Aortic smooth muscle cell (primary cell): ENCODE data around the gene PAX1. TPM values are rescaled to one million over a fixed set of nuclear protein-coding genes. Genes with fewer than 3 reads are reported as not detected.

Experiments
- total RNA-seq: library from RNA; depleted of rRNA; stranded (reverse); fragments of >200 nt; gene quantifications from 2 replicates; pipeline ENCODE4 v1.2.3, GENCODE V29; 2014

Gene PAX1
- total RNA-seq: not detected in 2 replicates

GRCh38 chr20:21705575-21706260, at the start of gene PAX1:
TSS of gene PAX1 (plus strand) at chr20:21705664. CDS start at chr20:21705713, 49 bp downstream.

Other genes with a start within 250 kb of the PAX1 start
- not detected in 2 replicates for gene NKX2-2, start 191.6 kb upstream of the PAX1 start, total RNA-seq